ENCODE results near the gene TOM1. TPM values are rescaled to one million over a fixed set of nuclear protein-coding genes. Genes with fewer than 3 reads are reported as not detected.

Gene TOM1
- total and polyA plus RNA-seq, 12 donors = 51.1 to 72.5 (median 62.6) TPM

GRCh38 chr22:35301372-35301874 is 1.7 kb downstream of the TOM1 start:
- Histone ChIP-seq H3K4me1 (peaks cover 3 to 60% (median 36%) of the 10 kb centered on the region in 9 donors), H3K9me3 (no peaks in the 10 kb centered on the region), H3K27ac (peak overlapping the region in 6 of 10 donors; percentile 3 to 100 (median 92)), H3K36me3 (peaks cover 0 to 8% (median 0%) of the 10 kb centered on the region in 9 donors), H3K4me3 (peak overlapping the region in 4 of 10 donors; percentile 78 to 99 (median 90)), H3K27me3 (no peaks in the 10 kb centered on the region)
- intact Hi-C loops (cut with DNase I) = no loop called here
- ATAC-seq = no peak
- no peak for DNase-seq
- TF ChIP-seq CTCF (IDR thresholded peaks at IDR 0.05) = no peak
- 77 to 84% methylated on average over 17 of the region's 17 CpGs for WGBS, 2 donors

- no peaks in the 10 kb centered on the region for H3K9me3 ChIP-seq
- peaks cover 3 to 77% (median 48%) of the 10 kb centered on the region in 9 donors for H3K4me1 ChIP-seq
- no peak overlapping the region for H3K4me3 ChIP-seq
- H3K27me3 ChIP-seq = no peaks in the 10 kb centered on the region
- H3K27ac ChIP-seq = peak overlapping the region in 1 of 10 donors; percentile 100
- no peak for DNase-seq
- no peak for TF ChIP-seq CTCF (IDR thresholded peaks at IDR 0.05)
- H3K36me3 ChIP-seq = peaks cover 0 to 4% (median 0%) of the 10 kb centered on the region in 9 donors
- intact Hi-C loops (cut with DNase I) = no loop called here
- ATAC-seq = no peak
- WGBS, 2 donors = 84 to 90% methylated on average over 5 of the region's 5 CpGs
Measured at GRCh38 chr22:35303029-35303624, 3.4 kb downstream of the TOM1 start.

GRCh38 chr22:35305525-35306070 is 5.9 kb downstream of the TOM1 start:
- DNase-seq (no peak), ATAC-seq (peak in 5 of 8 donors; percentile 25 to 85 (median 47))
- H3K9me3 ChIP-seq = no peaks in the 10 kb centered on the region
- peaks cover 0 to 9% (median 0%) of the 10 kb centered on the region in 9 donors for H3K36me3 ChIP-seq
- WGBS, 2 donors = 73 to 92% methylated on average over 8 of the region's 8 CpGs
- TF ChIP-seq CTCF (IDR thresholded peaks at IDR 0.05) = no peak
- H3K27ac ChIP-seq = peak overlapping the region; percentile 4 to 73 (median 48)
- H3K4me1 ChIP-seq = peaks cover 0 to 81% (median 52%) of the 10 kb centered on the region in 9 donors
- H3K27me3 ChIP-seq = no peaks in the 10 kb centered on the region
- no peak overlapping the region for H3K4me3 ChIP-seq
- intact Hi-C loops (cut with DNase I) = no loop called here

GRCh38 chr22:35306350-35306967 is 6.8 kb downstream of the TOM1 start:
- peaks cover 0 to 81% (median 52%) of the 10 kb centered on the region in 9 donors for H3K4me1 ChIP-seq
- H3K27me3 ChIP-seq = no peaks in the 10 kb centered on the region
- H3K27ac ChIP-seq = peak overlapping the region in 9 of 10 donors; percentile 6 to 73 (median 49)
- no peak for TF ChIP-seq CTCF (IDR thresholded peaks at IDR 0.05)
- WGBS, 2 donors = 34 to 41% methylated on average over 4 of the region's 4 CpGs
- ATAC-seq = peak in 3 of 8 donors; percentile 3 to 28 (median 18)
- H3K9me3 ChIP-seq = no peaks in the 10 kb centered on the region
- peaks cover 0 to 9% (median 0%) of the 10 kb centered on the region in 9 donors for H3K36me3 ChIP-seq
- intact Hi-C loops (cut with DNase I) = no loop called here
- H3K4me3 ChIP-seq = no peak overlapping the region
- DNase-seq = no peak
